IPS-18a (cell line): ENCODE results near the gene TXN2.
"Not testable (repeated sequence)": the region's sequence is repeated elsewhere in the genome, so short reads cannot be mapped to it uniquely, and the experiment has no call there.

Source experiments
- H3K27ac ChIP-seq: one replicate; pipeline ENCODE4 v1.5.1; 2013; ENCODE audit warnings: low read length
- H3K27me3 ChIP-seq: one replicate; pipeline ENCODE4 v1.6.1; 2013; ENCODE audit warnings: mild to moderate bottlenecking, low read length; ENCODE audit not compliant: control insufficient read depth, insufficient read depth
- H3K36me3 ChIP-seq: one replicate; pipeline ENCODE4 v1.6.1; 2013; ENCODE audit warnings: low read depth, low read length; ENCODE audit not compliant: control insufficient read depth
- H3K4me1 ChIP-seq: one replicate; pipeline ENCODE4 v1.6.1; 2013; ENCODE audit warnings: low read depth, low read length; ENCODE audit not compliant: control insufficient read depth
- H3K4me3 ChIP-seq: one replicate; pipeline ENCODE4 v1.5.1; 2013; ENCODE audit warnings: low read length
- H3K9ac ChIP-seq: one replicate; pipeline ENCODE4 v1.6.1; 2013; ENCODE audit warnings: mild to moderate bottlenecking, low read length, moderate library complexity
- H3K9me3 ChIP-seq: one replicate; pipeline ENCODE4 v1.6.1; 2013; ENCODE audit warnings: low read depth, low read length; ENCODE audit not compliant: control insufficient read depth

Gene TXN2

DNA sequence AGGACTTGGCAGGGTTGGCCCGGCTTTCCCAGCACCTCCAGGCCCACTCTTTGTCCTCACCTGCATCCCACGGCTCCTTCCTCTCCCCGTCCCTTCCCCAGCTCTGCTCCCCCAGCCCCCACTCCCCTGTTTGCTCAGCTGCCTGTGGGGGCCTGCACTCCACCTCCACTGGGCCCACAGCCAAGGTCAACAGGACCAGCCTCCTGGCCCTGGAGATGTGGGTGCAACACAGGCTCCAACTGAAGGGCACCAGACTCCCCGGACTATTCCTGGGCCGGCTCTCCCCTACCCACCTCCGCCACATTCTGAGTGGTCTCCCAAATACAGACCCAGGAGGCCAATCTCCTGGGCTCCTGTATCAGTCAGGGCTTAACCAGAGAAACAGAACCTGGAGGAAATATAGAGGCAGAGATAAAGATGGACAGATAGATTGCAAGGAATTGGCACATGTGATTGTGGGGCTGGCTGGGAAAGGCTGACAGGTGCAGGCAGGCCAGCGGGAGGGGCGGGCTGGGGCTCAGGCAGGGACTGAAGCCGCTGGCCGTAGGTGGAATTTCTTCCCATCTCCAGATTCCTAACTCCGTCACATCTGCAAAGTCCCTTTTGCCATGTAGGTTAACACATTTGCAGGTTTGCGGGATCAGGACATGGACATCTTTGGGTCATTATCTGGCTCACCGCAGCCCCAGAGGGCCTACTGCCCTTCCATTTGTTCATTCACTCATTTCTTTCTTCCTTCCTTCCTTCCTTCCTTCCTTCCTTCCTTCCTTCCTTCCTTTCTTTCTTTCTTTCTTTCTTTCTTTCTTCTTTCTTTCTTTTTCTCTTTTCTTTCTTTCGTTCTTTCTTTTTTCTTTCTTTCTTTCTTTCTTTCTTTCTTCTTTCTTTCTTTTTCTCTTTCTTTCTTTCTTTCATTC lies 47.9 kb downstream of the TXN2 start:
- no peaks in the 10 kb centered on the region for H3K9me3 ChIP-seq
- H3K9ac ChIP-seq: no peak overlapping the region
- H3K4me1 ChIP-seq: peaks cover 13% of the 10 kb centered on the region
- H3K27me3 ChIP-seq: no peaks in the 10 kb centered on the region
- no peaks in the 10 kb centered on the region for H3K36me3 ChIP-seq
- no peak overlapping the region for H3K27ac ChIP-seq
- no peak overlapping the region for H3K4me3 ChIP-seq

DNA sequence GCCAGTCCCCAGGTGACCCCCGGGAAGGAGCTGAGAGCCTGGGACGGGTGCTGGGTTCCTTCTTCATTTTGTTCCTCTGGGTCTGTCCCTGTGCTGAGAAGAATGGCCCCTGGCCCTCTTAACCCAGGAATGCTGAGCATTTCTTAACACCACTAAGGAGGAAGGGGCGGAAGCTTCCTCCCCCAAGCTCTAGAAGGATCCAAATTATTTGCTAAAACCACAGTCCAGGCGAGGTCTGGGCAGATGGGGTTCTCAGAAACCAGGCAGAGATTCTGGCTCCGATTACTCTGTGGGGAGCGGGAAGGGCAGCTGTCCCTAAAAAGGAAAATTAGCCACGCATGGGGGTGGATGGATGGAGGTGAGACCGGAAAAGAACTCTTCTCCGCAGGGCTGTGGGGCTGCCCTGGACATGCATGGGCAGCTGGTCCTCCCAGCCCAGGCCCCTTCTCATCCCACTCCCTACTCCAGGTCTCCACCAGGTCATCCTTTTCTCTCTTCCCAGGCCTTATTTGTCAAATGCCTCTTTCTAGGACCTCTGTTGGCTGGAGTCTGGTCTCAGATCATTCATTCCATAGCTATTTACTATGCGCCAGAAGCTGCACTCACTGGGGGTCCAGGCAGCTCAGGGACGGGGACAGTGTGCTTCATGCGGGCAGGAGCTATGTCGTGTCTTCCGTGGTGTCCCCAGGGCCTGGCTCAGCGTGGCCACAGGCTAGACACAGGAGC lies 48.7 kb downstream of the TXN2 start:
- H3K27ac ChIP-seq: no peak overlapping the region
- H3K4me1 ChIP-seq: peaks cover 13% of the 10 kb centered on the region

DNA sequence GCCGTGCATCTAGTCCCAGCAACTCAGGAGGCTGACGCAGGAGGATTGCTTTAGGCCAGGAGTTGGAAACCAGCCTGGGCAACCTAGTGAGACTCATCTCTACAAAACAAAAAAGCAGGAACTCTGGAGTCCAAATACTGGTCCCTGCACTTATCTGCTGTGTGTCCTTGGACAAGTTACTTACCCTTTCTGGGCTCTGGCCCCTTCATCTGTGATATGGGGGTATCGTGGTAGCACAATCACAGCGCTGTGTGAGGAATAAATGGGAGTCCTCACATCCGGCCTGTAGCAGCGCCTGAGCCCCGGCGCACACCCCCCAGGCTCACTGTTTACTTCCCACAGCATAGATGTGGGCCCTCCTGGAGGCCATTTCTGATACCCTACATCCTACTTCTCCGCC lies 49.5 kb downstream of the TXN2 start:
- Histone ChIP-seq H3K4me3 (no peak overlapping the region), H3K9me3 (no peaks in the 10 kb centered on the region), H3K9ac (no peak overlapping the region), H3K36me3 (no peaks in the 10 kb centered on the region), H3K4me1 (peaks cover 13% of the 10 kb centered on the region), H3K27me3 (no peaks in the 10 kb centered on the region), H3K27ac (no peak overlapping the region)

More for the DNA sequence above, 48.7 kb downstream of the TXN2 start:
- Histone ChIP-seq H3K27me3 (no peaks in the 10 kb centered on the region), H3K9ac (no peak overlapping the region), H3K36me3 (no peaks in the 10 kb centered on the region), H3K4me3 (no peak overlapping the region), H3K9me3 (no peaks in the 10 kb centered on the region)

DNA sequence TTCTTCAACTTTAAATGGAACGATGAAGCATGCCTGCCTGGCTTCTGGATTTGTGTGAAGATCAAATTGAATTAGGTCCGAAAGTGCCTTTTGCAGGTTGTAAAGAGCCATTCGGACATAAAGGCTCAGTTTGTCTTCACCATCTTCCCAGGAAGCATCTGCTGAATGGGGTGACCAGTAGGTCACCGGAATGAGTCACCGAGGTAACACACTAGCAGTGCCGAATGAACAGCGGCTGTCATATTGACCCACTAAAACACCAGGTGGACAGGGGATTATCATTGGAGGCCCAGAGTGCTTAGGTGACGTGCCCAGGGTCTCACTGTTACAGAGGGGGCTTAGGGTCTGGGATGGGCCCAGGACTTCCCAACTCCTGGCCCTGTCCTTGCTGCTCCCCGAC lies 50.6 kb downstream of the TXN2 start:
- H3K36me3 ChIP-seq: no peaks in the 10 kb centered on the region
- H3K4me3 ChIP-seq: no peak overlapping the region
- H3K9me3 ChIP-seq: no peaks in the 10 kb centered on the region
- no peak overlapping the region for H3K27ac ChIP-seq
- no peak overlapping the region for H3K9ac ChIP-seq
- peaks cover 18% of the 10 kb centered on the region for H3K4me1 ChIP-seq
- no peaks in the 10 kb centered on the region for H3K27me3 ChIP-seq

DNA sequence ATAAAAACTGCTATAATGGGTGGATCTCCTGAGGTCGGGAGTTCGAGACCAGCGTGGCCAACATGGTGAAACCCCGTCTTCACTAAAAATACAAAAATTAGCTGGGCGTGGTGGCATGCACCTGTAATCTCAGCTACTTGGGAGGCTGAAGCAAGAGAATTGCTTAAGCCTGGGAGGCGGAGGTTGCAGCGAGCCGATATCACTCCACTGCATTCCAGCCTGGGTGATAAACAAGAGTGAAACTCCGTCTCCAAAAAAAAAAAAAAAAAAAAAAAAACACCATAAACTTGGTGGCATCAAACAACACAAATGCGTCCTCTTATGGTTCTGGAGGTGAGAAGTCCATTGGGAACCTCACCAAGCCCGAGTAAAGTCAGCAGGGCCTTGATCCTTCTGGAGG lies 53.5 kb downstream of the TXN2 start:
- H3K9me3 ChIP-seq, H3K27ac ChIP-seq, H3K4me3 ChIP-seq, H3K9ac ChIP-seq, H3K36me3 ChIP-seq, H3K27me3 ChIP-seq: not testable (repeated sequence)
- H3K4me1 ChIP-seq: peaks cover 13% of the 10 kb centered on the region

DNA sequence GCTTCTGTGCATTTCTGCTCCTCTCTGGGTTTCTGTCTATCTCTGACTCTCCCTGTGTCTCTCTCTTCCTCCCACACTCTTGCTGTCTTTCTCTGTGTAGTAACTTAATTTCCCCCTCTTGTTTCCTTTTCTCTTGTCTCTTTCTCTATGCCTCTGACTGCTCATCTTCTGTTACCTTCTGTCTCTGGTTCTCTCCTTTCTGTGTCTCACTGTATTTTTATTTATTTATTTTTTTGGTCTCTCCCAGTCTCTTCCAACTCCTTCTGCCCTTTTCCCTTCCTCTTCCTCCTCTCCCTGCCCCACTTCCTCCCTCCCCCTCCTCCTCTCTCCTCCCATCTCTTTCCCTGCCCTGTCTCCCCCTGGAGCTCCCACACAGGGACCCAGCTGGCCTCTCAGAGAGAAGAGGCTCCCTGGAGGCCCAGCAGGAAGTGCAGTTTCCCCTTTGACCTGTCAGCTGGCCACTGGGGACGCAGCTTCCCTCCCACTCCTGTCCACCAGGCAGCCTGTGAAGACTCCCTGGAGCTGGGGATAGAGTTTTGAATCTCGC lies 55.4 kb downstream of the TXN2 start:
- Histone ChIP-seq H3K9ac (no peak overlapping the region), H3K36me3 (no peaks in the 10 kb centered on the region), H3K27me3 (no peaks in the 10 kb centered on the region), H3K4me3 (no peak overlapping the region), H3K27ac (no peak overlapping the region), H3K4me1 (peaks cover 6% of the 10 kb centered on the region), H3K9me3 (no peaks in the 10 kb centered on the region)

DNA sequence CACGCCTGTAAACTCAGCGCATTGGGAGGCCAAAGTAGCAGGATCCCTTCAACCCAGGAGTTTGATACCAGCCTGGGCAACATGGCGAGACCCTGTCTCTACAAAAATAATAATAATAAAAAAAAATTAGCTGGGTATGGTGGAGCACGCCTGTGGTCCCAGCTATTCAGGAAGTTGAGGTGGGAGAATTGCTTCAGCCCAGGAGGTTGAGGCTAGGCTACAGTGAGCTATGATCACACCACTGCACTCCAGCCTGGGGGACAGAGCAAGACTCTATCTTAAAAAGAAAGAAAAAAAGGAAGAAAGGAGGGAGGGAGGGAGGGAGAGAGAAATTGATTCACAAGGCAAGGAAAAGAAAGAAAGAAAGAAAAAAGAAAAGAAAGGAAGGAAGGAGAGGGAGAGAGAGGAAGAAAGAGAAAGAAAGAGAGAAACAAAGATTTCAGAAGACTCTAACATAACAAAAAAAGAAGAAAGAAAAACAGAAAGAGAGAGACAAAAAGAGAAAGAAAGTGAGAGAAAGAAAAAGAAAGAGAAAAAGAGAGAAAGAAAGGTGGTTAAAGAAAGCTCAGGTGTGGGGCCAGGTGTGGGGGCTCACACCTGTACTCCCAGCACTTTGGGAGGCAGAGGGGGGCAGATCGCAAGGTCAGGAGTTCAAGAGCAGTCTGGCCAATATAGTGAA lies 56.4 kb downstream of the TXN2 start:
- no peaks in the 10 kb centered on the region for H3K36me3 ChIP-seq
- no peak overlapping the region for H3K9ac ChIP-seq
- peaks cover 6% of the 10 kb centered on the region for H3K4me1 ChIP-seq
- H3K27ac ChIP-seq: no peak overlapping the region
- no peaks in the 10 kb centered on the region for H3K9me3 ChIP-seq
- no peak overlapping the region for H3K4me3 ChIP-seq
- H3K27me3 ChIP-seq: no peaks in the 10 kb centered on the region

DNA sequence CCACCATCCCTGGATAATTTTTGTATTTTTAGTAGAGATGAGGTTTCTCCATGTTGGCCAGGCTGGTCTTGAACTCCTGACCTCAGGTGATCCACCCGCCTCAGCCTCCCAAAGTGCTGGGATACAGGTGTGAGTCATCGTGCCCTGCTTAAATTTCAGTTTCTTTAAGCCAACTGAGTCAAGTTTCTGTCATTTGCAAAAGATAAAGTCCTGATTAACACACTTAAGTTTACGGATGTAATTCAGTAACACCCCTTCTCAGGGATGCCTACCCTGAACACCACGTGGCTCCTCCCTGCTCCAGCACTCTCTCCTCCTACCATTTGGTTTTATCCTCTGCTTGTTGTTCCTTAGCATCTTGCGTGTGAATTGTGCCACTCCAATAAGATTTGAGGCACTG lies 57.0 kb downstream of the TXN2 start:
- H3K9me3 ChIP-seq, H3K27me3 ChIP-seq, H3K27ac ChIP-seq, H3K4me1 ChIP-seq, H3K4me3 ChIP-seq, H3K9ac ChIP-seq, H3K36me3 ChIP-seq: not testable (repeated sequence)

DNA sequence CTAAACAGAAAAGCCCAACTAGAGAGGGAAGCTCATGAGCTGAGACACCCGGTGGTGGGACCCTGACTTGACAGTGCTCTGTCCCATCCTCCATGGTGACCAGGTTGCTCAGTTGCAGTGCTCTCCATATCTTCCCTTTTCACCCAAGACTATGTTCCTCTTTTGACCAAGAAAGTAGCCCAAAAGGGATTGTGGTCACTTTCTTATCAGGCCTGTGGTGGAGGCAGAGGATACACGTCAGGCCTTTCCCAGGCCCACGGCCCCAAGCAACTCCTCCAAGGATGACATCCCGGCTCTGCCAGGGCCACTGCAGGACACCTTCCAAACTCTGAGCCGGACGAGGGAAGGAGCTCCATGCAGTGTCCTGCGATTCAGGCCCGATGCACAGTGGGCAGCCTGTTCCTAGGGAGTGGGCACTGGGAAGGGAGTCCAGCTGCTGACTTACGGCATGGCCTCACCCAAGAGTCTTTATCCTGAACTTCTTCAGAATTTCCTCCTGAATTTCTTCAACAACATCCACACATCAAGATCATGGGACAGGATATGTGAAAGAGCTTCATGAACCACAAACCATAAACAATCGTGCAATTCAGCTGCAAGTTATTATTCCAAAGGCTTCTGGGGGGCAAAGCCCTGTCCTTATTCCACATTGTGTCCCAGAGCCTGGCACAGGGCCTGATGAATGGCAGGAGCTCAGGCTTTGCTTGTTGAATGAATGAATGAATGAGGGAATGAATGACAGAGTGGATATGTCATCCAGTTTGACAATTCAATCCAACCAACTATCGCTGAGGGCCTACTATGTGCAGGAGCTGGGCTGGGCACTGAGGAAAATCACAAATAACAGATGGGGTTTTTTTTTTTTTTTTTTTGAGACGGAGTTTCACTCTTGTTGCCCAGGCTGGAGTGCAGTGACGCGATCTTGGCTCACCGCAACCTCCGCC lies 57.7 kb downstream of the TXN2 start:
- H3K9ac ChIP-seq: no peak overlapping the region
- H3K4me1 ChIP-seq: peaks cover 11% of the 10 kb centered on the region
- H3K27ac ChIP-seq: no peak overlapping the region
- no peaks in the 10 kb centered on the region for H3K36me3 ChIP-seq
- H3K9me3 ChIP-seq: no peaks in the 10 kb centered on the region
- no peak overlapping the region for H3K4me3 ChIP-seq
- H3K27me3 ChIP-seq: no peaks in the 10 kb centered on the region

DNA sequence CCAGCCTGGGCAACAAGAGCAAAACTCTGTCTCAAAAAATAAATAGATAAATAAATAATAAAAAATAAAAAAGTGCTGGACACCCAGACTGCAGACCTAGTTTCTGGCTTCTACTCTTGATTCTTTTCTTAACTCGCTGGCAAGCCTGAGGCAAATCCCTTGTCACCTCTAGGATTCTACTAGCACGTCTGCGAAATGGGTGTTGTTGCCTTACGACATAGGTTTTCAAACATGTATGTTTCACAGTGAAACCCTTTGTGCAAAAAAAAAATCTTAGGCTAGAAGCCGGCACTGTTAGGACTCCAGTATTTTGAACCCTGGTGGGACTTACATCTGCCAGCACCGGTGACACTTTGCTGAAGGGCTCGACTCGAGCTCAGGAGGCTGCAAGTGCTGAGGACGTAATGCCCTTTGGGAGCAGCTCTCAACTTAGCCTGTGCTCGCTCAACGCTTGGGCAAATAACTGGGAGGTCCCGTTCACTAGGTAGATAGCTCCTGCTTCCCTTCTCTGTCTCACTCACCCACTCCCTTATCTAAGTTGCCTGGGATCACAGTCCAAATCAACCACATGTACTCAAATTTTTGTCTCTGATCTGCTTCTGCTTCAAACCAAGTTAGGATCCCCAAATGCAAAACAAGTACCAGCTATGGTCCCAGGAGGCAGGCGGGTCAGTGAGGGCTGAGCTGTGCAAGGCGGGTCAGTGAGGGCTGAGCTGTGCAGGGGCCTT lies 59.0 kb downstream of the TXN2 start:
- Histone ChIP-seq H3K9ac (no peak overlapping the region), H3K4me1 (peaks cover 11% of the 10 kb centered on the region), H3K27me3 (no peaks in the 10 kb centered on the region), H3K9me3 (no peaks in the 10 kb centered on the region), H3K4me3 (no peak overlapping the region), H3K36me3 (no peaks in the 10 kb centered on the region), H3K27ac (no peak overlapping the region)
